ENCODE results near the gene CBFB. TPM values are rescaled to one million over a fixed set of nuclear protein-coding genes. Genes with fewer than 3 reads are reported as not detected.
A peak's percentile ranks its signal among the peaks of the same experiment; 100 is the strongest.

The CBFB gene
- polyA plus RNA-seq (2013), result 74.9 TPM

DNA sequence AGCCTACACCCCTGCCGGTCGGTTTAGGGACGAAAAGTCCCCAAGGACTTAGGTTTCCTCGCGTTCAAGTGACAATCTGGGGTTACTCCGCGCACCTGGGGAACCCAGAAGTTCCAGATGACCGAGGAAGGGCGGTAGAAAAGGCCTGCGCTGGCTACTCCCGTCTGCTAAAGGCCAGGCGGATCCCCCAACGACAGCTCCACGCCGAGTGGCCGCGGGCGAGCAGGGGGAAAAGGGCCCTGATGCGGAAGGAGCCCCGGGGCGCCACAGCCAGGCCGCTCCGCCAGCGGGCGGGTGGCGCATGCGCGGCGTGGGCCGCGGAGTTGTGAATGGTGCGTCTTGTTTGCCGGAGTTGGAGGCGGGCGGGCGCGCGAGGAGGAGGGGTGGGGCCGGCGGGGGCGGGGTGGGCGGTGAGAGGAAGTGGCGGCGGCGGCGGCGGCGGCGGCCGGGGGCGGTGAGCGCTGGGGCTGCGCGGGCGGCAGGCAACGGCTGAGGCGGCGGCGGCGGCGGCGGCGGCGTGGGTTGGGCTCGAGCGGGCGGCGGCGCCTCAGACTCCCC lies at the start of gene CBFB:
TSS of gene CBFB (plus strand) at position 454 of the 558 bp plus-strand sequence. CDS start 259 bp downstream, outside the sequence.
- H3K27me3 ChIP-seq (replicated peaks in 2 of 5; ENCODE audit: control insufficient read depth in 4 of 5, insufficient read depth in 5 of 5, low read length in 4 of 5), result no peaks in the 10 kb centered on the region
- H3K36me3 ChIP-seq (ENCODE audit: control insufficient read depth in 4 of 4, insufficient read depth in 4 of 4, low read length in 3 of 4), result peaks cover 3 to 9% (median 7%) of the 10 kb centered on the region in 4 experiments
- POLR2A ChIA-PET, result interaction anchor here (0.6 to 2.2 kb wide), 4 partner anchors 9 to 19 kb away, joined by 3 to 10 read pairs (median 4); no protein-coding TSS in a partner anchor
- peak; percentile 94 to 96 (median 96) for DNase-seq
- CTCF ChIA-PET, result interaction anchor here (1.3 to 4.8 kb wide), 6 partner anchors 11 to 141 kb away, joined by 3 to 33 read pairs (median 6); partner anchors contain the start of gene NOL3
- H3K4me3 ChIP-seq (ENCODE audit: control insufficient read depth in 1 of 7, extremely low read depth in 1 of 7, insufficient read depth in 4 of 7, low read depth in 2 of 7, low read length in 6 of 7), result peak within 1 kb of the TSS; percentile 77 to 98 (median 88)
- peaks cover 16 to 33% (median 29%) of the 10 kb centered on the region in 4 experiments for H3K4me1 ChIP-seq (ENCODE audit: control extremely low read depth in 1 of 4, control insufficient read depth in 4 of 4, insufficient read depth in 4 of 4, low read length in 3 of 4)
- no peaks in the 10 kb centered on the region for H3K9me3 ChIP-seq (ENCODE audit: control extremely low read depth in 1 of 5, control insufficient read depth in 4 of 5, insufficient read depth in 2 of 5, low read depth in 1 of 5, low read length in 4 of 5)
- 0% methylated on average over 44 of the region's 69 CpGs for WGBS (ENCODE audit: insufficient coverage)
- H3K27ac ChIP-seq (ENCODE audit: insufficient read depth in 1 of 2, low read depth in 1 of 2, low read length in 2 of 2, poor library complexity in 1 of 2, severe bottlenecking in 2 of 2), result peak within 1 kb of the TSS; percentile 90 to 96

DNA sequence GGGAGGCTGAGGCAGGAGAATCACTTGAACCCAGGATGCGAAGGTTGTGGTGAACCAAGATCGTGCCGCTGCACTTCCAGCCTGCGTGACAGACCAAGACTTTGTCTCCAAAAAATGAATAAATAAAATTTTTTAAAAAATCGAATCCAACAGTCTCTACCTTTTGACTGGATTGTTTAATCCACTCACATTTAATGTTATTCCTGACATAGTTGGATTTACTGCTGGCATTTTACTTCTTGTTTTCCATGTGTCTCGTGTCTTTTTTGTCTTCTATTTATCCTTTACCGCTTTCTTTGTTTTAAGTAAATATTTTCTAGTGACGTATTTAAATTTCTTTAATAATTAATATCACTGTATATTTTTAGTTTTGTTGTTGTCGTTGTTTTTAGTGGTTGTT lies 45.9 kb upstream of the CBFB start:
- POLR2A ChIA-PET, result no interaction called here
- WGBS (ENCODE audit: insufficient coverage), result 100% methylated on average over 4 of the region's 9 CpGs

DNA sequence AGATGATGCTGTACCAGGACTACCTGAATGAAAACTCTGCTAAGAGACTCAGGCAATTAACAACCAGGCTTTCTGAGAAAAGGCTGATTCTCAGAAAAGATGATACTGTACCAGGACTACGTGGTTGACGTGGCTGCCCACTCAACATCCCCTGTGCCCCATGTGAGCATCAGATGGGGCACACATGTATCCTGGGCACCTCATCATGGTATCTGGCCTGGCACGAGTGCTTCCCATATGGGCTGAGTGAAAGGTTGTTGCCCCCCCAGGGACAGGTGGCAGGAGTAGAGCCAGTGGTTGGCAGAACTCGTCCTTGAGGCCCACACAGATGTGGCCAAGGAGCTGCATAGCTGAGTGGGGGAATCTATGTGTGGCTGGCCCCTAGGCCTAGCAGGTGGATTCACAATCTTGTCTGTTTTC lies 44.0 kb upstream of the CBFB start:
- POLR2A ChIA-PET, result interaction anchor here (0.6 kb wide), 1 partner anchor 273 kb away, joined by 3 read pairs; no protein-coding TSS in a partner anchor

More for the DNA sequence above, 45.9 kb upstream of the CBFB start:
- no peaks in the 10 kb centered on the region for H3K27me3 ChIP-seq (replicated peaks in 2 of 5; ENCODE audit: control insufficient read depth in 4 of 5, insufficient read depth in 5 of 5, low read length in 4 of 5)
- no peak overlapping the region for H3K4me3 ChIP-seq (ENCODE audit: control insufficient read depth in 1 of 7, extremely low read depth in 1 of 7, insufficient read depth in 4 of 7, low read depth in 2 of 7, low read length in 6 of 7)
- CTCF ChIA-PET, result interaction anchor here (0.8 to 2.5 kb wide), 5 partner anchors 10 to 172 kb away, joined by 3 to 7 read pairs (median 5); partner anchors contain the start of gene B3GNT9
- no peaks in the 10 kb centered on the region for H3K9me3 ChIP-seq (ENCODE audit: control extremely low read depth in 1 of 5, control insufficient read depth in 4 of 5, insufficient read depth in 2 of 5, low read depth in 1 of 5, low read length in 4 of 5)
- no peaks in the 10 kb centered on the region for H3K36me3 ChIP-seq (ENCODE audit: control insufficient read depth in 4 of 4, insufficient read depth in 4 of 4, low read length in 3 of 4)
- DNase-seq, result no peak
- no peak overlapping the region for H3K27ac ChIP-seq (ENCODE audit: insufficient read depth in 1 of 2, low read depth in 1 of 2, low read length in 2 of 2, poor library complexity in 1 of 2, severe bottlenecking in 2 of 2)
- H3K4me1 ChIP-seq (ENCODE audit: control extremely low read depth in 1 of 4, control insufficient read depth in 4 of 4, insufficient read depth in 4 of 4, low read length in 3 of 4), result no peaks in the 10 kb centered on the region

DNA sequence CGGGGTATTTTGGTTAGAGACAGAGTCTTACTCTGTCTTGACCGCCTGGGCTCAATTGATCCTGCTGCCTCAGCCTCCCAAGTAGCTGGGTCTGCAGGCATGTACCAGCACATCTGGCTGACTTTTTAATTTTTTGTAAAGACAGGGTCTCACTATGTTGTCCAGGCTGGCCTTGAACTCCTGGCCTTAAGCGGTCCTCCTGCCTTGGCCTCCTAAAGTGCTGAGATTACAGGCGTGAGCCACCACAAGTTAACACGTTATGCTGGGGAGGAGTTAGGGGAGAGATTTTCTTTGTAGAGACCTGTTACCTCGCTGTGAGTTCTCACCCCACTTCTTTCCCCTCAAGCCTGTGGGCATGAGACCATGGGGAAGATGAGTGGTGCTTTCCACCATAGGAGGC lies 42.4 kb upstream of the CBFB start:
- POLR2A ChIA-PET, result interaction anchor here (0.6 kb wide), 1 partner anchor 349 kb away, joined by 3 read pairs; no protein-coding TSS in a partner anchor
- 93% methylated on average over 3 of the region's 6 CpGs for WGBS (ENCODE audit: insufficient coverage)

More for the DNA sequence above, 44.0 kb upstream of the CBFB start:
- no peaks in the 10 kb centered on the region for H3K9me3 ChIP-seq (ENCODE audit: control extremely low read depth in 1 of 5, control insufficient read depth in 4 of 5, insufficient read depth in 2 of 5, low read depth in 1 of 5, low read length in 4 of 5)
- no peaks in the 10 kb centered on the region for H3K27me3 ChIP-seq (replicated peaks in 2 of 5; ENCODE audit: control insufficient read depth in 4 of 5, insufficient read depth in 5 of 5, low read length in 4 of 5)
- CTCF ChIA-PET, result interaction anchor here (0.8 to 1.8 kb wide), 5 partner anchors 10 to 119 kb away, joined by 3 to 8 read pairs (median 3); no protein-coding TSS in a partner anchor
- no peak overlapping the region for H3K4me3 ChIP-seq (ENCODE audit: control insufficient read depth in 1 of 7, extremely low read depth in 1 of 7, insufficient read depth in 4 of 7, low read depth in 2 of 7, low read length in 6 of 7)
- DNase-seq, result no peak
- no peaks in the 10 kb centered on the region for H3K4me1 ChIP-seq (ENCODE audit: control extremely low read depth in 1 of 4, control insufficient read depth in 4 of 4, insufficient read depth in 4 of 4, low read length in 3 of 4)
- H3K36me3 ChIP-seq (ENCODE audit: control insufficient read depth in 4 of 4, insufficient read depth in 4 of 4, low read length in 3 of 4), result no peaks in the 10 kb centered on the region
- WGBS (ENCODE audit: insufficient coverage), result 100% methylated on average over 3 of the region's 4 CpGs
- no peak overlapping the region for H3K27ac ChIP-seq (ENCODE audit: insufficient read depth in 1 of 2, low read depth in 1 of 2, low read length in 2 of 2, poor library complexity in 1 of 2, severe bottlenecking in 2 of 2)

DNA sequence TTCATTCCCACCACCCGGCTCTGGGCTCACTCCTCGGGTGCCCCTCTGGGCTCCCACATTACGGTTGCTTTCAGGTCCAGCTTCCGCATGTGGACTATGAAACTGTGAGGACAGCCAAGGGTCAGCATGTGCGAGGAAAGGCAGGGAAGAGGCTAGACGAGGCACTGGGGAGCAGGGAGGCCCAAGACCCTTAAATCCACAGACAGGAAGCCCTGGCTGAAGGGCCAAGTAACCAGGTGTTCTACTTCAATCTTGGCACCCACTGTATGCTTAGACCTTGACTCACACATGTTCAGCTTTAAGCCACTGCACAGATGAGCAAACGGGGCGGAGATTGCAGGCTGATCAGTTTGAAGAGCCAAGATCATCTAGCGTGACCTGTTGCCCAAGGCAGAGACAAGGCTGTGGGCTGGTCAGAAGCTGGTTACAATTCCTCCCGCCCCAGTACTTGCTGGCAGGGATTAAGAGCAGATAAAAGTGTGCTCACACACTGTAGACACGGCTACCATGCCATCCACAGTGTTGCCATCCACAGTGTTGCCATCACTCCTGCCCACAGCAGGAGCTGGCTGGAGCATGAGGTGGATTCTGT lies 40.7 kb upstream of the CBFB start, which contains the start of gene CES4A:
TSS of gene CES4A (plus strand) at position 393 of the 592 bp plus-strand sequence. CDS start at position 577, 184 bp downstream.
- Histone ChIP-seq H3K27ac (ENCODE audit: insufficient read depth in 1 of 2, low read depth in 1 of 2, low read length in 2 of 2, poor library complexity in 1 of 2, severe bottlenecking in 2 of 2) (no peak within 1 kb of the TSS), H3K36me3 (ENCODE audit: control insufficient read depth in 4 of 4, insufficient read depth in 4 of 4, low read length in 3 of 4) (no peaks in the 10 kb centered on the region), H3K27me3 (replicated peaks in 2 of 5; ENCODE audit: control insufficient read depth in 4 of 5, insufficient read depth in 5 of 5, low read length in 4 of 5) (no peaks in the 10 kb centered on the region), H3K9me3 (ENCODE audit: control extremely low read depth in 1 of 5, control insufficient read depth in 4 of 5, insufficient read depth in 2 of 5, low read depth in 1 of 5, low read length in 4 of 5) (no peaks in the 10 kb centered on the region), H3K4me3 (ENCODE audit: control insufficient read depth in 1 of 7, extremely low read depth in 1 of 7, insufficient read depth in 4 of 7, low read depth in 2 of 7, low read length in 6 of 7) (no peak within 1 kb of the TSS), H3K4me1 (ENCODE audit: control extremely low read depth in 1 of 4, control insufficient read depth in 4 of 4, insufficient read depth in 4 of 4, low read length in 3 of 4) (no peaks in the 10 kb centered on the region)
- ChIA-PET POLR2A (no interaction called here), CTCF (interaction anchor here (1.0 to 1.7 kb wide), 6 partner anchors 13 to 166 kb away, joined by 3 to 5 read pairs (median 3); no protein-coding TSS in a partner anchor)
- no peak for DNase-seq
- WGBS (ENCODE audit: insufficient coverage), result 91% methylated on average over 9 of the region's 11 CpGs

More for the DNA sequence above, 42.4 kb upstream of the CBFB start:
- CTCF ChIA-PET, result interaction anchor here (0.8 to 1.8 kb wide), 3 partner anchors 8 to 12 kb away, joined by 3 to 8 read pairs (median 3); no protein-coding TSS in a partner anchor
- H3K27ac ChIP-seq (ENCODE audit: insufficient read depth in 1 of 2, low read depth in 1 of 2, low read length in 2 of 2, poor library complexity in 1 of 2, severe bottlenecking in 2 of 2), result no peak overlapping the region
- DNase-seq, result no peak
- H3K4me1 ChIP-seq (ENCODE audit: control extremely low read depth in 1 of 4, control insufficient read depth in 4 of 4, insufficient read depth in 4 of 4, low read length in 3 of 4), result no peaks in the 10 kb centered on the region
- no peak overlapping the region for H3K4me3 ChIP-seq (ENCODE audit: control insufficient read depth in 1 of 7, extremely low read depth in 1 of 7, insufficient read depth in 4 of 7, low read depth in 2 of 7, low read length in 6 of 7)
- no peaks in the 10 kb centered on the region for H3K36me3 ChIP-seq (ENCODE audit: control insufficient read depth in 4 of 4, insufficient read depth in 4 of 4, low read length in 3 of 4)
- H3K9me3 ChIP-seq (ENCODE audit: control extremely low read depth in 1 of 5, control insufficient read depth in 4 of 5, insufficient read depth in 2 of 5, low read depth in 1 of 5, low read length in 4 of 5), result no peaks in the 10 kb centered on the region
- no peaks in the 10 kb centered on the region for H3K27me3 ChIP-seq (replicated peaks in 2 of 5; ENCODE audit: control insufficient read depth in 4 of 5, insufficient read depth in 5 of 5, low read length in 4 of 5)

DNA sequence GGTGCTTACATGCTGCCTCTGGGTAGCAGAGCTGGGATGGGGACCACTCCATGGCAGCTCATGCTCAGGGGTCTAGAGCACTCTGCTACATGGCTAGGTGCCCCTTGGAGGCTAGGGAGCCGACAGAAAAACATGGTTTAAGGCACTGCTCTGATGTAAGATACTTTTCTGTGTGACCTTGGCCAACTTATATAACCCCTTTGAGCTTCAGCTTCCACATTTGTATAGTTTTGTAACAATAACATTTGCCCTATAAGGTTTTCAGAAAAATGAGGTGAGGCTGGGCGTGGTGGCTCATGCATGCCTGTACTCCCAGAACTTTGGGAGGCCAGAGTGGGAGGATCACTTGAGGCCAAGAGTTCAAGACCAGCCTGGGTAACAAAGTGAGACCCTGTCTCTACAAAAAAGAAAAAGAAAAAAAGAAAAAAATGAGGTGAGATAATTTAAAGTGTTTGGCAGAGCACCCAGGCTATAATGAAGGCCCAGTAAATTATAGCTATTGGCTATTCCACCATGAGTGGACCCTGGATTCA lies 37.3 kb upstream of the CBFB start:
- POLR2A ChIA-PET, result no interaction called here
- WGBS (ENCODE audit: insufficient coverage), result 100% methylated on average over 1 of the region's 2 CpGs

More for the DNA sequence above, 37.3 kb upstream of the CBFB start:
- Histone ChIP-seq H3K9me3 (ENCODE audit: control extremely low read depth in 1 of 5, control insufficient read depth in 4 of 5, insufficient read depth in 2 of 5, low read depth in 1 of 5, low read length in 4 of 5) (no peaks in the 10 kb centered on the region), H3K36me3 (ENCODE audit: control insufficient read depth in 4 of 4, insufficient read depth in 4 of 4, low read length in 3 of 4) (no peaks in the 10 kb centered on the region), H3K27ac (ENCODE audit: insufficient read depth in 1 of 2, low read depth in 1 of 2, low read length in 2 of 2, poor library complexity in 1 of 2, severe bottlenecking in 2 of 2) (no peak overlapping the region), H3K27me3 (replicated peaks in 2 of 5; ENCODE audit: control insufficient read depth in 4 of 5, insufficient read depth in 5 of 5, low read length in 4 of 5) (no peaks in the 10 kb centered on the region), H3K4me3 (ENCODE audit: control insufficient read depth in 1 of 7, extremely low read depth in 1 of 7, insufficient read depth in 4 of 7, low read depth in 2 of 7, low read length in 6 of 7) (no peak overlapping the region), H3K4me1 (ENCODE audit: control extremely low read depth in 1 of 4, control insufficient read depth in 4 of 4, insufficient read depth in 4 of 4, low read length in 3 of 4) (no peaks in the 10 kb centered on the region)
- DNase-seq, result no peak
- CTCF ChIA-PET, result interaction anchor here (1.0 to 2.6 kb wide), 7 partner anchors 13 to 109 kb away, joined by 4 to 9 read pairs (median 4); partner anchors contain the start of gene CES3

Measured in common myeloid progenitor, CD34-positive (primary cell).